DMS 273 (cell line): ENCODE results near the gene CCDC69.
"Not testable (repeated sequence)": the region's sequence is repeated elsewhere in the genome, so short reads cannot be mapped to it uniquely, and the experiment has no call there.

Experiments
- DNase-seq: peaks from one replicate; lab custom pipeline; 2025; ENCODE audit not compliant: unreplicated experiment; lab: John Stamatoyannopoulos, UW

CCDC69 gene

GRCh38 chr5:151245680-151246219, 21.9 kb upstream of the CCDC69 start:
- DNase-seq, result no peak

GRCh38 chr5:151244206-151244605, 20.3 kb upstream of the CCDC69 start:
- DNase-seq, result no peak

GRCh38 chr5:151243564-151243963, 19.7 kb upstream of the CCDC69 start:
- DNase-seq, result no peak

- no peak for DNase-seq
Observed at GRCh38 chr5:151243127-151243526, 19.2 kb upstream of the CCDC69 start.

- no peak for DNase-seq
Observed at GRCh38 chr5:151240924-151241635, 17.2 kb upstream of the CCDC69 start.

GRCh38 chr5:151240268-151240835, 16.5 kb upstream of the CCDC69 start:
- DNase-seq, result not testable (repeated sequence)

GRCh38 chr5:151239237-151239861, 15.5 kb upstream of the CCDC69 start:
- DNase-seq, result peak; percentile 54

- peak; percentile 14 for DNase-seq
Observed at GRCh38 chr5:151238303-151238741, 14.4 kb upstream of the CCDC69 start.

- no peak for DNase-seq
Observed at GRCh38 chr5:151237685-151238084, 13.8 kb upstream of the CCDC69 start.

GRCh38 chr5:151236888-151237287, 13.0 kb upstream of the CCDC69 start:
- DNase-seq, result peak; percentile 40

- DNase-seq, result not testable (repeated sequence)
Observed at GRCh38 chr5:151235239-151235571, 11.3 kb upstream of the CCDC69 start.

- no peak for DNase-seq
Observed at GRCh38 chr5:151234476-151235238, 10.8 kb upstream of the CCDC69 start.

GRCh38 chr5:151233616-151234085, 9.8 kb upstream of the CCDC69 start:
- DNase-seq, result no peak

- no peak for DNase-seq
Observed at GRCh38 chr5:151231359-151231758, 7.5 kb upstream of the CCDC69 start.

GRCh38 chr5:151230048-151230680, 6.3 kb upstream of the CCDC69 start:
- no peak for DNase-seq

- no peak for DNase-seq
Observed at GRCh38 chr5:151228986-151229385, 5.1 kb upstream of the CCDC69 start.

GRCh38 chr5:151227918-151228447, 4.1 kb upstream of the CCDC69 start:
- DNase-seq, result no peak

GRCh38 chr5:151225475-151225874, 1.6 kb upstream of the CCDC69 start:
- DNase-seq, result no peak

GRCh38 chr5:151225071-151225470, 1.2 kb upstream of the CCDC69 start:
- no peak for DNase-seq

- DNase-seq, result no peak
Observed at GRCh38 chr5:151224372-151224771, 480 bp upstream of the CCDC69 start.
